ENCODE data around the gene ARID3C. TPM values are rescaled to one million over a fixed set of nuclear protein-coding genes. Genes with fewer than 3 reads are reported as not detected.

ARID3C gene
- total and polyA plus RNA-seq, 2 donors (not counting 3 experiments of a cell fraction or from before 2014, with no cell fraction given), result not detected

GRCh38 chr9:34655394-34655793 lies 26.5 kb upstream of the ARID3C start:
- no peak overlapping the region for H3K9ac ChIP-seq (replicated peaks; ENCODE audit: extremely low read depth, insufficient read depth, low read length)
- TF ChIP-seq CTCF (IDR thresholded peaks at IDR 0.05; ENCODE audit: extremely low read depth in 1 of 2, insufficient read depth in 1 of 2, low read depth in 1 of 2, low read length in 2 of 2) (no peak), FOS (IDR thresholded peaks at IDR 0.05; ENCODE audit: borderline replicate concordance, insufficient read depth, low read length) (no peak), JUN (IDR thresholded peaks at IDR 0.05; ENCODE audit: borderline replicate concordance, insufficient read depth, insufficient read length, low read depth) (no peak), POLR2A (IDR thresholded peaks at IDR 0.05; ENCODE audit: low read depth, low read length) (no peak), MAX (IDR thresholded peaks at IDR 0.05; ENCODE audit: insufficient read depth, insufficient read length) (no peak), EZH2 (IDR thresholded peaks at IDR 0.05; ENCODE audit: borderline replicate concordance, low read depth, low read length, severe bottlenecking) (no peak), MYC (IDR thresholded peaks at IDR 0.05; ENCODE audit: low read depth, low read length) (no peak), POLR2AphosphoS5 (IDR thresholded peaks at IDR 0.05; ENCODE audit: insufficient read depth, low read depth, low read length) (no peak), GATA2 (IDR thresholded peaks at IDR 0.05; ENCODE audit: insufficient read depth, insufficient read length, low read depth, low read length) (no peak)
- H3K36me3 ChIP-seq (ENCODE audit: control insufficient read depth in 2 of 2, extremely low read depth in 1 of 2, insufficient read depth in 2 of 2, low read length in 2 of 2), result no peaks in the 10 kb centered on the region
- no peaks in the 10 kb centered on the region for H4K20me1 ChIP-seq (replicated peaks; ENCODE audit: control insufficient read depth, extremely low read depth, insufficient read depth, low read length)
- dilution Hi-C loops (cut with MboI; ENCODE audit: extremely low pct_ligation_motif_present, low sequenced_read_pairs), result no loop called here
- no peak overlapping the region for H3K4me2 ChIP-seq (ENCODE audit: insufficient read depth, low read length)
- H3K79me2 ChIP-seq (ENCODE audit: control insufficient read depth, insufficient read depth, low read length), result no peaks in the 10 kb centered on the region
- peaks cover 23% of the 10 kb centered on the region for H3K4me1 ChIP-seq (ENCODE audit: control insufficient read depth, extremely low read depth, insufficient read depth, low read length)
- ChIA-PET CTCF (interaction anchor here (0.9 kb wide), 1 partner anchor 48 kb away, joined by 3 read pairs; no protein-coding TSS in a partner anchor), POLR2A (no interaction called here)
- intact Hi-C loops (cut with micrococcal nuclease), result no loop called here
- no peaks in the 10 kb centered on the region for H3K9me1 ChIP-seq (replicated peaks; ENCODE audit: control insufficient read depth, extremely low read depth, insufficient read depth, low read length)
- no peak overlapping the region for H2AFZ ChIP-seq (ENCODE audit: low read depth, low read length)
- no peak overlapping the region for H3K27ac ChIP-seq (ENCODE audit: insufficient read depth, low read depth, low read length)
- no peaks in the 10 kb centered on the region for H3K9me3 ChIP-seq (replicated peaks; ENCODE audit: control insufficient read depth, insufficient read depth, low read length)
- no peak for DNase-seq (ENCODE audit: low read depth, low spot score)
- no peaks in the 10 kb centered on the region for H3K27me3 ChIP-seq (ENCODE audit: control insufficient read depth in 2 of 2, insufficient read depth in 2 of 2, low read length in 2 of 2)
- H3K4me3 ChIP-seq (replicated peaks in 1 of 3; ENCODE audit: insufficient read depth in 1 of 3, low read depth in 1 of 3, low read length in 3 of 3), result no peak overlapping the region
- BruUV-seq (replicated peaks), result no TSS peak
- FAIRE-seq, result no peak

Data from endothelial cell of umbilical vein (primary cell).